GM21381 (cell line): ENCODE results near the gene PRKN.
"Not testable (repeated sequence)": the region's sequence is repeated elsewhere in the genome, so short reads cannot be mapped to it uniquely, and the experiment has no call there.

ENCODE experiments used
- ATAC-seq: cut with Tn5 transposase; IDR thresholded peaks from one replicate; pipeline ENCODE4 v1.9.1; 2021; ENCODE audit warnings: mild to moderate bottlenecking, moderate library complexity; ENCODE audit not compliant: unreplicated experiment

PRKN gene

DNA sequence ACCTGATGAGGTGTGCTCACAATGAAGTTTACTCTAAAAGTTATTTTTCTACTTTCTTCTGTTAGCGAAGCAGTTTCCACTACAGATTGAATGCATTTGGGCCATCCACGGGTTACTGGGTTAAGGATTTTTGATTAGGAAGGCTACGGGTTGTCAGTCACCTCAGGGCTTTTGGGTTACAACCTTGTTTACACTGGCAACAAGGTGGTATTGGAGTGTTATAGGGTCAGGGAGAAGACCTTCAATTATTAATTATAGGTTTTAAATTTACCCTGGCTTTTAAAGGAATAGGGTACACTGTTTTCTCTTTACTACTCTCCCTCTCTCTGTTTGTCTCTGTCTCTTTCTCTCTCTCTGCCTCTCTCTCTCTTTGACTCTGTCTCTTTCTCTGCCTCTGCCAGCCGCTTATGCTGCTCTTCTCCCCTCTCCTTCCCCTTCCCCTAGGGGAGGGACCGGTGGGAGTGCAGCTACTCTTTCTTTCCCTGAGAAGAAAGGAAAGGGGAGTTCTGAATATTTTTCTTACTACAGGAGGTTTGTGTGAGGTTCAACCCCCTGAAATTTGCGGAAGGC, 1413.5 kb downstream of the PRKN start:
- no peak for ATAC-seq

DNA sequence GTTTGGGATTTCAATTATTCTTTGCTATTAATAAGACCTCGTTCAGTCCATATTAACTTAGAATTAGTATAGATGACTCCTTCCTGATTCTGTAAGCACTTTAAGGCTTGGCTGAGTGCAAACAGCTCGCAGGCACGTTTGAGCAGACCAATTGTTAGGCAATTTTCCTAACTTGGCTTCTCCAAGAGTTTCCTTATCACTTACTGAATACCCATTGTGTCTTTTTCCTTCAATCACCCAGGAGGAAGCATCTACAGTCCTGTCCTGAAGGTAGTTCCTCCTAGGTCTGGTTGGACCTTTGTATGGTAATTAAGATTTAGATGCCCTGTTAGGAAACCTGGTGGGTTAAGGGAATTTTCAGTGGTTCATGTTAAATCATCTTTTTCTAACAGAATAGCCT, 1414.1 kb downstream of the PRKN start:
- ATAC-seq: not testable (repeated sequence)

DNA sequence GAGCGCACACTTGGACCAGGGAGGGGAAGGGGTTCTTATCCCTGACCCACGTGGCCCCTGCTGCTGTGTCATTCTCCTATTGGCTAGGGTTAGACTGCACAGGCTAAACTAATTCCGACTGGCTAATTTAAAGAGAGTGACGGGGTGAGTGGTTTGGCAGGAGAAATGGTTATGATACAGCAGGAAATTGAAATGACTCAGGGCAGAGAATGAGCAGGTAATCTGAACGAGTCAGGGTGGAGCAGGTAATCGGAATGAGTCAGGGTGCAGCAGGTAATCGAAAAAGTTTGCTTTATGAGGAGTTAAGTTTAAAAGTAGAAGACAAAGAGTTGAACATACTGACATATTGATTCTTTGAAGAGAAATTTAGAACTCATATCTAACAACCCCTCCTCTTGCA, 1417.8 kb downstream of the PRKN start:
- ATAC-seq: not testable (repeated sequence)

DNA sequence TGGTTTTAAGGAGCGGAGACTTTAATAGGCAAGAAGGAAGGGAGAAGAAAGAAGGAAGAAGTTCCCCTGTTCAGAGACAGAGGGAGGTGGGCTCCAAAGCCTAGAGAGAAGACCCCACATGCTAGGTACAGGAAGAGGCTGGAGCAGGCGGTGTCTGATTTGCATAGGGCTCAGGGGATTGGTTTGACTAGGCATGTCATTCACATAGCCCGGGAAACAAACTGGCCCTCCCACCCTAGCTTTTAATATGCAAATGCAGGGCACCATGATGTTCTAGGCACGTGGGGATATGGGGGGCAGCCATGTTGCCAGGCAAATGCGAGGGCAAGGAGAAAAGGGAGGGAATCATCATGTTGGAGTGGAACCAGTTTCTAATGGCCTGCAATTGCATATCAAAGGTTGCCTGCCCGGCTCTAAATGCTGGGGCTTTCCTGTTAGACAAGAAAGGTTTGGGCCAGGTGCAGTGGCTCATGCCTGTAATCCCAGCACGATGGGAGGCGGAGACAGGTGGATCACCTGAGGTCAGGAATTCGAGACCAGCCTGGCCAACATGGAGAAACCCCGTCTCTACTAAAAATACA, 1419.4 kb downstream of the PRKN start:
- ATAC-seq: no peak

DNA sequence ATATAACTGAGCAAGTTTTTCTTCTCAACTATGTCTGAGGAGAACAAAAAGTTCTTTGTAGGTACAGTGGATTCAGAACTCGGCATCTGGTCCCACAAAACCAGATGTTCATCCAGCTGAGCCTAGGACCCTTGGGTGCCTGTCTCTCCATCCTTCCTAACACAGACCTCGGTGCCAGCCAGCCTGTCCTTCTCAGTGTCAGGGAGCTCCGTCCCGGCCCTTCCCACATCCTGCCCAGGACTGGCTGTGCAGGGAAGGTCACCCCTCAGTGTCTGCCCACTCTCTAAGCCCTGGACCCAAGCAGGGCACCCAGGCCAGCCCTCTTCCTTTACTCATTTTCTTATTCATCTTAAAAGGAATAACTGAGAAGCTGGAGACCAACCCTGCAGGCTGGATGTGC, 1421.7 kb downstream of the PRKN start:
- no peak for ATAC-seq

DNA sequence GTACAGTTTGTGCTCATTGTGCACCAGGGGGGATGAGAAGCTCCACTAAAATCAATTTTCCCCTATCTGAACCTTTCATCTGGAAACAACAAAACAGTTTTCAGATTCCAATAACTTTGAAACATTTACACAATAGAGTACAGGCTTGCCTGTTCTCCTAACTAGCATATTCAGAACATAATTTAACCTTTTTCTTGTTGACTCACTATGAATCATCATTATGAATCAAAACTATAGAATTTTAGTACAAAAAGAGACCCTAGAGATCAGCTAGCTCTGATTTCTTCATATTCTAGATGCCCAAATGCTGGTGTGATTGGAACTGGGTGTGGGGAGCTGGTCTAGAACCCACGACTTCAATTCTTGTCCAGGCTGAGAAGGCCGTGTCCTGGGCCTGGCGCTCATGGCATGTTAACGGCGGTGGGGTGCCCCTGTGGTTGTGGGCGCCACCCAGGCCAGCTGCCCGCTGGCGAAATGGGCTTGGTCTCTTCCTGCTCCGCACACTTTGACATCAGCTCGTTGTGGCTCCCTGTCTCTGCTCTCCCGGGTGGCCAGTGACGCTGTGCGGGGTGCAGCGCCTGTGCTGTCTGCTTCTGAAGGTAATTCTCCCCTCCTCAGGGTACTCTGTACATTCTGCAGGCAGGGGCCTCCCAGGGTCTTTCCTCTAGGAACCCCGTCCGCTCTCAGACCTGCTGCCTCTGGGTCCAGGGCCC, 1423.8 kb downstream of the PRKN start:
- no peak for ATAC-seq

DNA sequence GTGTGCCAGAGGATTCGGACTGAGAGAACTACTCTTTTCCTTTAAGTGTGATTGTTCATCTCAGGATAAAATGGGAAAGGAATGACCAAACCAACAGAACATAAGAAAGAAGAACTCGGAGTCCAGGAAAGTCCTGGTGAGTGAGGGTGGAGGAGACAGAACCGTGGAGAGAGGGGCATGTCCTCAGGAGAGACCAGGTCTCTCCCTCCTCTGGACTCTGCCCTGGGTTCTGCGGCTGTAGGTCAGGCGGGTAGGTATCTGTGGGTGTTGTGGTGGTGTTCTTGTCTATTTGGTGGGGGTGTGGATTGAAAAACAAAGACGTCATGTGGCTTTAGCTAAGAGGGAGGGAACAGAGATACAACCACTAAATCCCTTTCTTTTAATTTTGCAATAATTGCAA, 1424.6 kb downstream of the PRKN start:
- ATAC-seq: no peak

DNA sequence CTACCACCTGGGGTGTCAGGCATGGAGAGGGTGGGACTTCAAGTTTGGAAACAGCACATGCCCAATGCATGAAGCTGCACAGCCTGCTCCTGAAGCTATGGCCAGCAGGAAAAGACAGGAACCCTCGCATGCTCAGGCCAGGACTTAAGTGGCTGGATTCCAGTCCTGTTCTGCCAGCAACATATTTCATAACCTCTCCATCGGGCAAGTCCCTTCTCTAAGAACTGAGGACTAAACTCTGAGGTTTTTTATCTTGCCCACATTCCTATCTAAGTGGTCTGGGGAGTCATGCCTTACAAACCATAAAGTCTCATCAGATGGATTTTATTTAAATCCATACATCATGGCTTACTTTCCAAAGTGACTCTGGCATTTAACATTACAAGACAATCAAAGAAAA, 1426.2 kb downstream of the PRKN start:
- ATAC-seq: no peak

DNA sequence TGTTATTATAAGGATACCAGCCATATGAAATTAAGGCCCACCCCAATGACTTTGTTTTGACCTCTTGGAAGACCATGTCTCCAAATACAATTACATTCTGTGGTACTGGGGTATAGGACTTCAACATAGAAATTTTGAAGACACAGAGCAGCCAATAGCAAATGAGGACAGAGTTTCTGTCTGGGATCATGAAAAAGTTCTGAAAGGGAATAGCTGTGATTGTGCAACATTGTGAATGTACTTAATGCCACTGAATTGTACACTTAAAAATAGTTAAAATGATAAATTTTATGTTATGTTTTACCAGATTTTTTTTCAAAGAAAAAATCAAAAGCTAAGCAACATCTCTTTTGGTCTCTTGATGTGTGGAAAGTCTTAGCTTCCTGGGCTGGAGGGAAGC, 1426.7 kb downstream of the PRKN start:
- ATAC-seq: no peak

DNA sequence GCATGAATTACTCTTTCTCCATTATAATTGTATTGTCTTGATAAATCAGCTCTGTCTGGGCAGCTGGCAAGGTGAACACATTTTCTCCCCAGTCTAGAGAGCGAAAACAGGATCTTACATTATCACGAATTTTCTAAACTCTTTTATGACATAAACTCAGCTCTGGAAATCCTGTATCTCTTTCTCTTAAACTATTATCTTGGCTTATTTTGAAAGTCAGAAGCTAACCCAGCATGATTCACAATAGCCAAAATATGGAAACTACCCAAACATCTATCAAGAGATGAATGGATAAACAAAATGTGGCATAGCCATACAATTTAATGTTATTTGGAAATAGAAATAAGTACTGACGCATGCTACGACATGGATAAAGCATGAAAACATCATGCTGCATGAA, 1427.8 kb downstream of the PRKN start:
- no peak for ATAC-seq
